Epithelial cell of proximal tubule (primary cell): ENCODE data around the gene CUX1. TPM values are rescaled to one million over a fixed set of nuclear protein-coding genes. Genes with fewer than 3 reads are reported as not detected.
"Not testable (repeated sequence)": the region's sequence is repeated elsewhere in the genome, so short reads cannot be mapped to it uniquely, and the experiment has no call there.

Experiments used
- DNase-seq: peaks from one replicate; pipeline ENCODE4 v3.0.0-alpha.2; 2011; ENCODE audit warnings: low read depth
- H3K4me3 ChIP-seq: 2 replicates; pipeline ENCODE4 v1.5.1; 2011; ENCODE audit warnings: low read depth, mild to moderate bottlenecking, low read length
- CTCF ChIP-seq: conservative IDR thresholded peaks from 2 replicates; pipeline ENCODE4 v1.5.1; 2012; ENCODE audit warnings: low read depth, mild to moderate bottlenecking, low read length
- total RNA-seq: library from RNA; depleted of rRNA; stranded (reverse); fragments of >200 nt; gene quantifications from 2 replicates; pipeline ENCODE4 v1.2.3, GENCODE V29; 2015

The CUX1 gene
- total RNA-seq, 1 donor from 2014 or later = 37.3 TPM

GRCh38 chr7:101819913-101820522, 2.6 kb downstream of the CUX1 start:
- H3K4me3 ChIP-seq = no peak overlapping the region
- DNase-seq = no peak
- TF ChIP-seq CTCF = no peak

DNA sequence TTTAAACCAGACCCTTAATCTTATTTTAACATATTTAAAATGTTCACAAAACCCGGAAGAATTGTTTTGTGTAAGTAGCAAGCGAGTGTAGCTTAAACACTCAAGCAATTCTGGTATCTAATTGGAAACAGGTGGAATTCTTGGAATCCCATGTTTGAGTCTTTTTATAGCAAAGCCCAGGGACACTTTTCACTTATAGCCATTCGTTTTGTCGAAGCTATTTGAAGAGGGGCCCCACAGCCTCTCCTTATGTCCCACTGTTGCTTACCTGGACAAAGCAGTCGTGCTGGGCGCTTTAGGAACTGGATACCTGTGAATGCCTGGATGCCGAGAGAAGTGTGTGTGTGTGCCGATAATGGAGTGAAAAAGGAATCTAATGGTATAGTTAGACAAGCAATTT, 3.3 kb downstream of the CUX1 start:
- no peak for TF ChIP-seq CTCF
- no peak for DNase-seq
- no peak overlapping the region for H3K4me3 ChIP-seq

GRCh38 chr7:101822632-101823031, 5.2 kb downstream of the CUX1 start:
- not testable (repeated sequence) for DNase-seq, H3K4me3 ChIP-seq

DNA sequence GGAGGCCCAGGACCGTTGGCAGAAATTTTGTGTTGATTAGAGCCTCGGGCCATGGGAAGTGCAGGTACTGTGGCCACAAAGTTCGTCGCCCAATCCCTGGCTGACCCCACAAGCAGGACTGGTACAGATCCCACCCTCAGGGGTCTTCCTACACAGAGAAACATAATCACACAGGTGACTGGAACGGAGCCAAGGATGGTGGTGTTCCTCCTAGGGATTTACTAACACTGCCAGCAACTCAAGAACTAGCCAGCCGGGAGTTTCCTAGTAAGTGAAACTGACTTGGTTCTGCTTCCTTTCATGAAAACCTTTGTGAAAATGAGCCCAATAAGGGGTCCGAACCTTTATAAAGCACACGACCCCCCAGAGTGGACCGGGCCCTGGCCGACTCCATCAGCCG, 5.7 kb downstream of the CUX1 start:
- DNase-seq = no peak
- H3K4me3 ChIP-seq = peak overlapping the region; percentile 9
- TF ChIP-seq CTCF = no peak

GRCh38 chr7:101823596-101823995, 6.2 kb downstream of the CUX1 start:
- DNase-seq = no peak
- peak overlapping the region; percentile 9 for H3K4me3 ChIP-seq
- TF ChIP-seq CTCF = no peak

DNA sequence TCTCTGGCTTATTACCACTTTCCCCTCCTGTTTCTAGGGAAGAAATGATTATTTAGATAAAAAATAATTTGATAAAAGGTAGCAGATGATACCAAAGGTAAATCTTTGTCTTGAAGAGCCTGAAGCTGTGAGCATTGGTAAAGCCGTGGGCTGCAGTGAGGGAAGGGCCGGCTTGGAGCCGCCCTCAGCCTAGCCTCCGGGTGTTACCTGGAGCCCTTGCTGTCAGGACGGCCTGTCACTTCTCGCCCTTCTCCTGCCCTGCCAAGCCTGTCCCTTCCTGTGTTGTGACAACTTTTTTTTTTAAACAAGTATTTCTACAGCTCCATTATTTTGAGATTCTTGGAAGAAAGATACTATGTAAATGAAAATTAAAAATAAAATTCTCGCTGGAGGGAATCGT, 7.0 kb downstream of the CUX1 start:
- H3K4me3 ChIP-seq = no peak overlapping the region
- no peak for DNase-seq
- no peak for TF ChIP-seq CTCF

GRCh38 chr7:101826081-101826835, 8.8 kb downstream of the CUX1 start:
- TF ChIP-seq CTCF = no peak
- H3K4me3 ChIP-seq = no peak overlapping the region
- DNase-seq = no peak
